ENCODE data around the gene SYK.

Gene SYK

DNA sequence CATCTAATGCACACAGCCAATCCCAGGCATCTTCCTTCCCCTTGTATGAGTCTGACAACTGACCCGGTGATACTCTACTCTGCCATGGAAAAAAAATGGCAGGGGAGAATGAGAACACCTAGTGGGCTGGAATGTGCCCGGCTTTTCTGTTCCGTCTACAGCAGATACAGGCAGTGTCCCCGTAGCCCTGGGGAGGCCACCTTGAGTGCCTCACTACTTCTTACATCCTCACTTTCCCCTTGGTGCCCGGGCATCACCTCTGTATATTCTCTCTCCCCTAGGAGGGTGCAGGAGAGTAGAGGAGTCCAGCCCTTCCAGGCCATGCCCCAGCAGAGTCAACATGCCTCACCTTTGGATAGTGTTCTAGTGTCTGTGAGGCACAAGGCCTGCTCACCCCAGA, 56.2 kb downstream of the SYK start:
- no peak for DNase-seq (ENCODE audit: extremely low spot score)
- ChIA-PET CTCF (no interaction called here), POLR2A (no interaction called here)
- TF ChIP-seq TARDBP (IDR thresholded peaks at IDR 0.05) (no peak), L3MBTL2 (conservative IDR thresholded peaks at IDR 0.05) (no peak), ELF4 (IDR thresholded peaks at IDR 0.05) (no peak), CTBP1 (IDR thresholded peaks at IDR 0.05; ENCODE audit: borderline replicate concordance) (no peak), FOXK2 (IDR thresholded peaks at IDR 0.05) (no peak), BHLHE40 (IDR thresholded peaks at IDR 0.05; ENCODE audit: borderline replicate concordance) (no peak), ZNF384 (IDR thresholded peaks at IDR 0.05) (no peak), FOXA1 (IDR thresholded peaks at IDR 0.05) (no peak), SP1 (IDR thresholded peaks at IDR 0.05) (no peak), FOXM1 (IDR thresholded peaks at IDR 0.05; ENCODE audit: borderline replicate concordance) (no peak), HDGF (IDR thresholded peaks at IDR 0.05; ENCODE audit: borderline replicate concordance) (no peak), ARNT (IDR thresholded peaks at IDR 0.05) (no peak), NFRKB (IDR thresholded peaks at IDR 0.05) (no peak), SUZ12 (IDR thresholded peaks at IDR 0.05) (no peak), PKNOX1 (IDR thresholded peaks at IDR 0.05) (no peak), LEF1 (IDR thresholded peaks at IDR 0.05; ENCODE audit: borderline replicate concordance) (no peak)

- TF ChIP-seq ELF4 (IDR thresholded peaks at IDR 0.05), result no peak
- TF ChIP-seq SP1 (IDR thresholded peaks at IDR 0.05), result no peak
- TF ChIP-seq NFRKB (IDR thresholded peaks at IDR 0.05), result no peak
- no peak for TF ChIP-seq FOXA1 (IDR thresholded peaks at IDR 0.05)
- TF ChIP-seq SUZ12 (IDR thresholded peaks at IDR 0.05), result no peak
- TF ChIP-seq CTBP1 (IDR thresholded peaks at IDR 0.05; ENCODE audit: borderline replicate concordance), result no peak
- no peak for TF ChIP-seq PKNOX1 (IDR thresholded peaks at IDR 0.05)
- DNase-seq (ENCODE audit: extremely low spot score), result no peak
- POLR2A ChIA-PET, result no interaction called here
- CTCF ChIA-PET, result interaction anchor here (0.7 kb wide), 1 partner anchor 1567 kb away, joined by 3 read pairs; no protein-coding TSS in a partner anchor
Observed at GRCh38 chr9:90858457-90858901, 56.9 kb downstream of the SYK start.

DNA sequence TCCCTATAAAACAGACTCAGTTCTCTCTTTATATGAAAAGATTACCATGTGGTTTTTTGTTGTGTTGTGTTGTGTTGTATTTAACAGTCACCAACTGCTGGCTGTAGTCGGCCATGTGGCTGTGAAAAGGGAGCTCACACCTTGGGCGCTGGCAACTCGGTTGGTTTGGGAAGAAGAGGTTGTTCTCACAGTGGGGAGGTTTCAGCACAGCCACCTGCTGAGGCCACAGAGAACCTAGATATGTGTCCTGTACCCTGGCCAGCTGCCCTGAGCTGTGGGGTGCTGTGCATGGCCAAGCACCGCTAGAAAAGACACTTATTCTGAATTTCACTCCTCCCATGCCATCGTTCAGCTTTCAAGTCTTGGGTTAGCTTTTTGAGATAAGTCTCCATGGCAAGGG, 58.8 kb downstream of the SYK start:
- no peak for DNase-seq (ENCODE audit: extremely low spot score)
- ChIA-PET CTCF (interaction anchor here (1.4 kb wide), 1 partner anchor 10 kb away, joined by 4 read pairs; no protein-coding TSS in a partner anchor), POLR2A (no interaction called here)
- TF ChIP-seq LEF1 (IDR thresholded peaks at IDR 0.05; ENCODE audit: borderline replicate concordance), result no peak
- TF ChIP-seq FOXM1 (IDR thresholded peaks at IDR 0.05; ENCODE audit: borderline replicate concordance), result no peak
- no peak for TF ChIP-seq SUZ12 (IDR thresholded peaks at IDR 0.05)
- TF ChIP-seq NFRKB (IDR thresholded peaks at IDR 0.05), result no peak

DNA sequence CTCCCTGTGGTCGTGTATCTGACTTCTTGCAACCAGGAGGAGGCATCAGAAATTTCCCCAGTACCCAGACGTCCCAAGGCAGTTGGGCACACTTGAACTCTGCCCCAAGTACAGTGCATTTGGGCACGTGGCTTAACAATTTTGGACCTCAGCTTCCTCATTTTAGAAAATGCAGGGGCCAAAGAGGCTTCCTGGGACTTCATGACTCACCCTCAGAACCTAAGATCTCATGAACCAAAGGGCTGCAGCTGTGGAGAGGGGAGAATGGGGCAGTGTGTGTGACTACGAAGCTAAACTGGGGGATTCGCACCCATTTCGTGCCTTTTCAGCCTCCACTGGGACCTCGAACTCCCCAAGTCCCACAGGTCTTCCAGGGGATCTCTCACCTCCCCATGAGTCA, 59.2 kb downstream of the SYK start:
- no peak for TF ChIP-seq BHLHE40 (IDR thresholded peaks at IDR 0.05; ENCODE audit: borderline replicate concordance)
- no peak for TF ChIP-seq ZNF384 (IDR thresholded peaks at IDR 0.05)
- TF ChIP-seq TARDBP (IDR thresholded peaks at IDR 0.05), result no peak
- no peak for TF ChIP-seq LEF1 (IDR thresholded peaks at IDR 0.05; ENCODE audit: borderline replicate concordance)
- no peak for TF ChIP-seq FOXK2 (IDR thresholded peaks at IDR 0.05)
- TF ChIP-seq PKNOX1 (IDR thresholded peaks at IDR 0.05), result no peak
- no peak for TF ChIP-seq FOXM1 (IDR thresholded peaks at IDR 0.05; ENCODE audit: borderline replicate concordance)
- TF ChIP-seq NFRKB (IDR thresholded peaks at IDR 0.05), result no peak
- TF ChIP-seq ELF4 (IDR thresholded peaks at IDR 0.05), result no peak
- TF ChIP-seq L3MBTL2 (conservative IDR thresholded peaks at IDR 0.05), result no peak
- TF ChIP-seq HDGF (IDR thresholded peaks at IDR 0.05; ENCODE audit: borderline replicate concordance), result no peak
- TF ChIP-seq SUZ12 (IDR thresholded peaks at IDR 0.05), result no peak
- no peak for TF ChIP-seq CTBP1 (IDR thresholded peaks at IDR 0.05; ENCODE audit: borderline replicate concordance)
- TF ChIP-seq ARNT (IDR thresholded peaks at IDR 0.05), result no peak
- no peak for TF ChIP-seq SP1 (IDR thresholded peaks at IDR 0.05)
- no peak for TF ChIP-seq FOXA1 (IDR thresholded peaks at IDR 0.05)
- CTCF ChIA-PET, result interaction anchor here (1.4 kb wide), 1 partner anchor 9 kb away, joined by 4 read pairs; no protein-coding TSS in a partner anchor

DNA sequence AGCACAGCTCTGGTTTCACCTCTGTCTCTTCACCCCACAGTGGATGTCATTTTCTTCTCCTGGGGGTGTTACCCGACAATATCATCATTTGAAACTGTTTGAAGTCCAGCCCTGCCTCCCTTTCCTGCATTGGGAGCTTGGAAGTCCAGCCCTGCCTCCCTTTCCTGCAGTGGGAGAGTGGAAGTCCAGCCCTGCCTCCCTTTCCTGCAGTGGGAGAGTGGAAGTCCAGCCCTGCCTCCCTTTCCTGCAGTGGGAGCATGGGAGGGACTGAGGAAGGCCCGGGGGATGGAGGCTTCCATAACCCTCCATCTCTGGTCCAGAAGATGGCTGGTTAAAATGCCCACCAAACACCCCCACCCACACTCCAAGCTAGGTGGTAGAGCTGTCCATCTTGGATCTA, 59.8 kb downstream of the SYK start:
- TF ChIP-seq ARNT (IDR thresholded peaks at IDR 0.05) (no peak), ELF4 (IDR thresholded peaks at IDR 0.05) (no peak), SP1 (IDR thresholded peaks at IDR 0.05) (no peak), NFRKB (IDR thresholded peaks at IDR 0.05) (no peak), PKNOX1 (IDR thresholded peaks at IDR 0.05) (no peak), L3MBTL2 (conservative IDR thresholded peaks at IDR 0.05) (no peak)
- CTCF ChIA-PET, result interaction anchor here (1.4 kb wide), 1 partner anchor 9 kb away, joined by 4 read pairs; no protein-coding TSS in a partner anchor
- POLR2A ChIA-PET, result no interaction called here
- no peak for DNase-seq (ENCODE audit: extremely low spot score)

More for the DNA sequence above, 59.2 kb downstream of the SYK start:
- POLR2A ChIA-PET, result no interaction called here
- no peak for DNase-seq (ENCODE audit: extremely low spot score)

Data from HEK293T (cell line).